NCI-H146 treated with DMSO at 0.1 percent for 48 hours (cell line): ENCODE data around the gene ZDHHC3.
"Not testable (repeated sequence)": the region's sequence is repeated elsewhere in the genome, so short reads cannot be mapped to it uniquely, and the experiment has no call there.

Source experiments
- DNase-seq: peaks from one replicate; lab custom pipeline; 2025; ENCODE audit not compliant: unreplicated experiment; lab: John Stamatoyannopoulos, UW

Gene ZDHHC3

GRCh38 chr3:44966795-44967278 is 9.1 kb downstream of the ZDHHC3 start:
- no peak for DNase-seq

- DNase-seq: no peak
These were observed 10.8 kb downstream of the ZDHHC3 start for GRCh38 chr3:44965165-44965564.

- DNase-seq: no peak
These were observed 12.2 kb downstream of the ZDHHC3 start for GRCh38 chr3:44963571-44964325.

- no peak for DNase-seq
These were observed 13.2 kb downstream of the ZDHHC3 start for GRCh38 chr3:44962621-44963393.

- DNase-seq: no peak
These were observed 14.1 kb downstream of the ZDHHC3 start for GRCh38 chr3:44961888-44962287.

- DNase-seq: no peak
These were observed 15.5 kb downstream of the ZDHHC3 start for GRCh38 chr3:44960387-44961026.

- DNase-seq: no peak
These were observed 17.6 kb downstream of the ZDHHC3 start for GRCh38 chr3:44958386-44958785.

GRCh38 chr3:44957986-44958385 is 18.0 kb downstream of the ZDHHC3 start:
- DNase-seq: no peak

GRCh38 chr3:44955917-44956316 is 20.1 kb downstream of the ZDHHC3 start:
- no peak for DNase-seq

- no peak for DNase-seq
These were observed 21.0 kb downstream of the ZDHHC3 start for GRCh38 chr3:44954962-44955361.

- no peak for DNase-seq
These were observed 21.7 kb downstream of the ZDHHC3 start for GRCh38 chr3:44954304-44954703.

GRCh38 chr3:44952689-44953088 is 23.3 kb downstream of the ZDHHC3 start:
- no peak for DNase-seq

GRCh38 chr3:44950275-44950734 is 25.7 kb downstream of the ZDHHC3 start:
- no peak for DNase-seq

- not testable (repeated sequence) for DNase-seq
These were observed 26.2 kb downstream of the ZDHHC3 start for GRCh38 chr3:44949770-44950169.

- DNase-seq: no peak
These were observed 27.7 kb downstream of the ZDHHC3 start for GRCh38 chr3:44948239-44948638.

GRCh38 chr3:44942202-44942921 is 33.6 kb downstream of the ZDHHC3 start:
- DNase-seq: no peak

GRCh38 chr3:44939581-44940036 is 36.4 kb downstream of the ZDHHC3 start:
- DNase-seq: no peak

- no peak for DNase-seq
These were observed 42.7 kb downstream of the ZDHHC3 start for GRCh38 chr3:44932986-44933944.

- DNase-seq: no peak
These were observed 43.7 kb downstream of the ZDHHC3 start for GRCh38 chr3:44932271-44932670.

GRCh38 chr3:44931791-44932190 is 44.2 kb downstream of the ZDHHC3 start:
- no peak for DNase-seq
